Glomerular visceral epithelial cell (primary cell): Measurements from ENCODE around the gene ORM2.
"Not testable (repeated sequence)": the region's sequence is repeated elsewhere in the genome, so short reads cannot be mapped to it uniquely, and the experiment has no call there.

Experiments used
- DNase-seq: peaks from one replicate; pipeline ENCODE4 v3.0.0-alpha.2; 2016; ENCODE audit errors: extremely low spot score

ORM2 gene

GRCh38 chr9:114329625-114330022 is at the start of gene ORM2:
TSS of gene ORM2 (plus strand) at chr9:114329869. CDS start at chr9:114329905, 36 bp downstream.
- DNase-seq: not testable (repeated sequence)

GRCh38 chr9:114280636-114281472 is 48.8 kb upstream of the ORM2 start:
- DNase-seq: no peak

- no peak for DNase-seq
Measured at GRCh38 chr9:114281473-114282103, 48.1 kb upstream of the ORM2 start.

GRCh38 chr9:114282104-114282485 is 47.6 kb upstream of the ORM2 start:
- no peak for DNase-seq

- DNase-seq: peak; percentile 32
Measured at GRCh38 chr9:114282507-114282906, 47.2 kb upstream of the ORM2 start.

GRCh38 chr9:114282926-114283325 is 46.7 kb upstream of the ORM2 start:
- DNase-seq: peak; percentile 89

GRCh38 chr9:114283551-114284111 is 46.0 kb upstream of the ORM2 start:
- DNase-seq: no peak

GRCh38 chr9:114284316-114285060 is 45.2 kb upstream of the ORM2 start:
- no peak for DNase-seq

- peak; percentile 92 for DNase-seq
Measured at GRCh38 chr9:114285166-114285867, 44.4 kb upstream of the ORM2 start.

- no peak for DNase-seq
Measured at GRCh38 chr9:114286146-114286679, 43.5 kb upstream of the ORM2 start.

GRCh38 chr9:114287001-114287762 is 42.5 kb upstream of the ORM2 start:
- DNase-seq: no peak

GRCh38 chr9:114287763-114288192 is 41.9 kb upstream of the ORM2 start:
- no peak for DNase-seq

- DNase-seq: peak; percentile 89
Measured at GRCh38 chr9:114288193-114289091, 41.2 kb upstream of the ORM2 start.

GRCh38 chr9:114289106-114289505 is 40.6 kb upstream of the ORM2 start:
- DNase-seq: no peak

- no peak for DNase-seq
Measured at GRCh38 chr9:114289571-114290481, 39.8 kb upstream of the ORM2 start.

GRCh38 chr9:114290561-114290986 is 39.1 kb upstream of the ORM2 start:
- DNase-seq: no peak

GRCh38 chr9:114291064-114291474 is 38.6 kb upstream of the ORM2 start:
- peak; percentile 82 for DNase-seq

- DNase-seq: no peak
Measured at GRCh38 chr9:114291886-114292590, 37.6 kb upstream of the ORM2 start.
